Psoas muscle (tissue), 8 donors: ENCODE data around the gene HARS2. TPM values are rescaled to one million over a fixed set of nuclear protein-coding genes. Genes with fewer than 3 reads are reported as not detected.
"Not testable (repeated sequence)": the region's sequence is repeated elsewhere in the genome, so short reads cannot be mapped to it uniquely, and the experiment has no call there.

ENCODE experiments used
- ATAC-seq, 4 donors: fragments of 200-7000 bp; cut with Tn5 transposase; one replicate each; pipeline ENCODE4 v1.9.1; 2020; ENCODE audit warnings: moderate library complexity in 3 of 4, mild to moderate bottlenecking in 2 of 4
- DNase-seq, 2 donors: peaks; one replicate each; pipeline ENCODE4 v3.0.0-alpha.2; 2020
- H3K27ac ChIP-seq: fragments of 200-600 bp; one replicate; pipeline ENCODE4 v1.8.0; 2022
- H3K27me3 ChIP-seq, 3 donors: fragments of 200-600 bp in 1 of 3; one replicate each; pipeline versions ENCODE4 v1.6.1 to v1.8.0; 2013 to 2022; ENCODE audit warnings: low read length in 2 of 3, mild to moderate bottlenecking in 2 of 3, moderate library complexity in 1 of 3; ENCODE audit not compliant: insufficient read depth in 3 of 3
- H3K36me3 ChIP-seq, 2 donors: fragments of 200-600 bp in 1 of 2; one replicate each; pipeline versions ENCODE4 v1.6.1 to v1.8.0; 2013 to 2022; ENCODE audit warnings: low read depth in 1 of 2, mild to moderate bottlenecking in 1 of 2, moderate library complexity in 1 of 2; ENCODE audit not compliant: insufficient read depth in 1 of 2
- H3K4me1 ChIP-seq: fragments of 200-600 bp; one replicate; pipeline ENCODE4 v1.8.0; 2022
- H3K4me3 ChIP-seq: fragments of 200-600 bp; one replicate; pipeline ENCODE4 v1.8.0; 2022; ENCODE audit warnings: mild to moderate bottlenecking
- H3K9me3 ChIP-seq: fragments of 200-600 bp; one replicate; pipeline ENCODE4 v1.8.0; 2022
- WGBS, 3 donors: extraction: QIAGEN DNeasy Blood & Tissue Kit; methylation state at CpG; one replicate each; pipeline versions ENCODE4 v1.1.6 to v1.1.7; 2013; 5-methylcytosine and 5-hydroxymethylcytosine counted together
- intact Hi-C, 2 donors: fragments of 100-400 bp; cut with DNase I; formaldehyde crosslinking; loops; one replicate each; pipeline versions ENCODE4 v1.11.0 to v1.14.2; 2022
- polyA plus RNA-seq, 3 donors: library from polyadenylated mRNA; stranded (reverse); fragments of 200-250 nt; gene quantifications; one replicate each; pipeline ENCODE4 v1.2.3, GENCODE V29; 2013
- total RNA-seq, 4 donors: library from RNA; stranded (reverse); fragmentation: NEBNext Ultra II Directional in 2 of 4; extraction: Animal tissue kit (Norgen Biotek cat#: 25700) in 2 of 4; gene quantifications; one replicate each; pipeline versions ENCODE4 v1.2.1 to v1.2.4, GENCODE V29; 2021 to 2023
- TF ChIP-seq, protein P1 (sequence below): fragments of 200-600 bp; IDR thresholded peaks from one replicate; pipeline ENCODE4 v1.8.0; 2022; ENCODE audit warnings: antibody characterized with exemption
- donor health status: healthy with polysubstance abuse.
- donor health status: DM: no; HTN: no; CAD: no; lungs with moderate emphysema.
- donor health status: Bipolar disorder and iron deficiency.
- donor health status: healthy.
- donor health status: DM: yes; HTN: yes; CAD: no.
- donor health status: DM: no; HTN: no; CAD: no.
- donor health status: DM: no; HTN: no; CAD: no.
- donor health status: DM: yes; HTN: yes; CAD: no.

HARS2 gene
- total and polyA plus RNA-seq, 7 donors: 19.8 to 40.9 (median 23.8) TPM

GRCh38 chr5:140710899-140711552, 19.8 kb downstream of the HARS2 start:
- H3K9me3 ChIP-seq: no peaks in the 10 kb centered on the region
- peak; percentile 85 to 89 for DNase-seq
- peak overlapping the region; percentile 91 for H3K27ac ChIP-seq
- H3K4me3 ChIP-seq: peak overlapping the region; percentile 81
- ATAC-seq: peak; percentile 94 to 98 (median 96)
- 1% methylated on average over 27 of the region's 27 CpGs for WGBS, 3 donors
- H3K4me1 ChIP-seq: no peaks in the 10 kb centered on the region
- H3K36me3 ChIP-seq: peaks cover 0 to 18% of the 10 kb centered on the region in 2 donors
- TF ChIP-seq, protein P1, sequence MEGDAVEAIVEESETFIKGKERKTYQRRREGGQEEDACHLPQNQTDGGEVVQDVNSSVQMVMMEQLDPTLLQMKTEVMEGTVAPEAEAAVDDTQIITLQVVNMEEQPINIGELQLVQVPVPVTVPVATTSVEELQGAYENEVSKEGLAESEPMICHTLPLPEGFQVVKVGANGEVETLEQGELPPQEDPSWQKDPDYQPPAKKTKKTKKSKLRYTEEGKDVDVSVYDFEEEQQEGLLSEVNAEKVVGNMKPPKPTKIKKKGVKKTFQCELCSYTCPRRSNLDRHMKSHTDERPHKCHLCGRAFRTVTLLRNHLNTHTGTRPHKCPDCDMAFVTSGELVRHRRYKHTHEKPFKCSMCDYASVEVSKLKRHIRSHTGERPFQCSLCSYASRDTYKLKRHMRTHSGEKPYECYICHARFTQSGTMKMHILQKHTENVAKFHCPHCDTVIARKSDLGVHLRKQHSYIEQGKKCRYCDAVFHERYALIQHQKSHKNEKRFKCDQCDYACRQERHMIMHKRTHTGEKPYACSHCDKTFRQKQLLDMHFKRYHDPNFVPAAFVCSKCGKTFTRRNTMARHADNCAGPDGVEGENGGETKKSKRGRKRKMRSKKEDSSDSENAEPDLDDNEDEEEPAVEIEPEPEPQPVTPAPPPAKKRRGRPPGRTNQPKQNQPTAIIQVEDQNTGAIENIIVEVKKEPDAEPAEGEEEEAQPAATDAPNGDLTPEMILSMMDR: no peak
- no peaks in the 10 kb centered on the region for H3K27me3 ChIP-seq
- intact Hi-C loops: no loop called here

DNA sequence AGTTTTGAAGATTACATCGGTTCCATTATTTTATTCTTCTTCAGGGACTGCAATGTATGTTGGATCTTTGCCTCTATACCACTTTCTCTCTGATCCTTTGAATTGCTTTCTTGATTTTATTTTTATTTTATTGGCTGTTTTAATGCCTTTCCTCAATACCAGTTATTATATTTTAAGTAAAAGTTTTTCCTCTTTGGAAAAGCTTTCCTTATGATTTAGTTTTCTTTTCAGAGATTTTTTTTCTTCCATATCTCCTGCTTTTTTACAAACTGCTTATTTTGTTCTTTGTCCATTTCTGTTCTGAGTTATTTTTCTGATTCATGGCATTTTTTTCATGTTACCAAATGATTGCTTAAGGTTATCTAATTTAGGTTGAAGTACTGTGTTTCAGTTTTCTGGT, 20.5 kb downstream of the HARS2 start:
- H3K9me3 ChIP-seq: no peaks in the 10 kb centered on the region
- WGBS, 3 donors: 84 to 94% (median 88%) methylated on average over 1 of the region's 1 CpG
- intact Hi-C loops: no loop called here
- no peak for ATAC-seq
- no peak for DNase-seq
- peak overlapping the region; percentile 81 for H3K4me3 ChIP-seq
- H3K36me3 ChIP-seq: peaks cover 0 to 11% of the 10 kb centered on the region in 2 donors
- H3K4me1 ChIP-seq: no peaks in the 10 kb centered on the region
- H3K27ac ChIP-seq: peak overlapping the region; percentile 91
- TF ChIP-seq, protein P1: no peak
- no peaks in the 10 kb centered on the region for H3K27me3 ChIP-seq

DNA sequence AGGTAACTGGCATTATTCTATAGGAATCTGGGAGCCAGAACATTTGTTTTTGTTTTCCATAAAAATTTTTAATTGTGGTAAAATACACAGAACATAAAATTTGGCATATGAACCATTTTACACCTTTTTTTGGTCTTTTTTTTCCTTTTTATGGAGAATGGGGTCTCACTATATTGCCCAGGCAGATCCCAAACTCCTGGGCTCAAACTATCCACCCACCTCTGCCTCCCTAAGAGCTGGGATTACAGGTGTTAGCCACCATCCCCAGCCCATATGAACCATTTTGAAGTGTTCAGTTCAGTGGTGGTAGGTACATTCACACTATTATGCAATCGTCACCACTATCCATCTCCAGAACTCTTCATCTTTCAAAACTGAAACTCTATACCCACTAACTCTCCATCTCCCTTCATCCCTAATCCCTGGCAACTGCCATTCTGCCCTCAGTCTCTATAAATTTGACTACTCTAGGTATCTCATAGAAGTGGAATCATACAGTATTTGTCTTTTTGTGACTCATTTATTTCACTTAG, 22.4 kb downstream of the HARS2 start:
- peaks cover 0 to 2% (median 0%) of the 10 kb centered on the region in 3 donors for H3K27me3 ChIP-seq
- no peaks in the 10 kb centered on the region for H3K4me1 ChIP-seq
- no peak overlapping the region for H3K4me3 ChIP-seq
- no peaks in the 10 kb centered on the region for H3K9me3 ChIP-seq
- TF ChIP-seq, protein P1: no peak
- DNase-seq (no peak), ATAC-seq (no peak)
- intact Hi-C loops: no loop called here
- no peak overlapping the region for H3K27ac ChIP-seq
- no peaks in the 10 kb centered on the region for H3K36me3 ChIP-seq
- WGBS, 3 donors: 58 to 80% (median 68%) methylated on average over 1 of the region's 1 CpG

GRCh38 chr5:140716238-140716637, 25.0 kb downstream of the HARS2 start:
- WGBS, 3 donors: 88 to 97% (median 92%) methylated on average over 2 of the region's 2 CpGs
- not testable (repeated sequence) for H3K4me1 ChIP-seq, ATAC-seq, H3K36me3 ChIP-seq, H3K9me3 ChIP-seq, H3K27me3 ChIP-seq, H3K27ac ChIP-seq, H3K4me3 ChIP-seq, DNase-seq
- intact Hi-C loops: loop anchor here in 1 of 2 donors (5.0 kb wide), 1 partner anchor 344 kb away; no protein-coding TSS in a partner anchor

GRCh38 chr5:140718266-140718592, 27.0 kb downstream of the HARS2 start:
- no peak overlapping the region for H3K27ac ChIP-seq
- ATAC-seq: no peak
- intact Hi-C loops: loop anchor here in 1 of 2 donors (5.0 kb wide), 1 partner anchor 346 kb away; no protein-coding TSS in a partner anchor
- H3K4me3 ChIP-seq: no peak overlapping the region
- H3K9me3 ChIP-seq: no peaks in the 10 kb centered on the region
- H3K27me3 ChIP-seq: peaks cover 0 to 3% (median 3%) of the 10 kb centered on the region in 3 donors
- no peaks in the 10 kb centered on the region for H3K36me3 ChIP-seq
- TF ChIP-seq, protein P1: no peak
- WGBS, 3 donors: 84 to 90% (median 85%) methylated on average over 7 of the region's 7 CpGs
- DNase-seq: no peak
- no peaks in the 10 kb centered on the region for H3K4me1 ChIP-seq

DNA sequence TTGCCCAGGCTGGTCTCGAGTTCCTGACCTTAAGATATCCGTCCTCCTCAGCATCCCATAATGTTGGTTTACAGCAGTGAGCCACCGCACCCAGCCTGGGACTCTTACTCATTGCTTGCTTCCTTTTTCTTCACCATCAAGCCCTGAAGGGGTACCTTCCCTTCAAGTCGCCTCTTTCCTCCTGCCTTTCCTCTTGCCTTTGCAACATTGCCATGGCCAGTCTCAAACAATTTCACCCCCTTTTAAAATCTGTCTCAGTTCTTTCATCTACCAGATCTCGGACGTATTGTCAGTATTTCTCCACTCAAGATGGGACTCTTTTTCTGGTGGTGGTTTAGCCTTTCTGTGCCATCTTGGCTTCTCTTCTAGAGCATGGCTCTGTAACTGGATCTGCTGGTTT, 29.5 kb downstream of the HARS2 start:
- H3K36me3 ChIP-seq, H3K27ac ChIP-seq, H3K4me3 ChIP-seq, intact Hi-C loops, DNase-seq, ATAC-seq, H3K9me3 ChIP-seq, H3K27me3 ChIP-seq, H3K4me1 ChIP-seq: not testable (repeated sequence)
- 50 to 73% (median 58%) methylated on average over 5 to 6 of the region's 6 CpGs for WGBS, 3 donors

DNA sequence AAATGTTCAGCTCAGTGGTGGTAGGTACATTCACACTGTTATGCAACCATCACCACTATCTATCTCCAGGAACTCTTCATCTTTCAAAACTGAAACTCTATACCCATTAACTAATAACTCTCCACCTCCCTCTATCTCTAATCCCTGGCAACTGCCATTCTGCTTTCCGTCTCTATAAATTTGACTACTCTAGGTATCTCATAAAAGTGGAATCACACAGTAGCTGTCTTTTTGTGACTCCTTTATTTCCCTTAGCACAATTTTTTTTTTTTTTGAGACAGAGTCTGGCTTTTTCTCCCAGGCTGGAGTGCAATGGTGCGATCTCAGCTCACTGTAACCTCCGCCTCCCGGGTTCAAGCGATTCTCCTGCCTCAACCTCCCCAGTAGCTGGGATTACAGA, 30.1 kb downstream of the HARS2 start:
- WGBS, 3 donors: 76 to 78% (median 77%) methylated on average over 4 to 5 of the region's 5 CpGs
- intact Hi-C loops, H3K9me3 ChIP-seq, H3K36me3 ChIP-seq, ATAC-seq, H3K27ac ChIP-seq, H3K27me3 ChIP-seq, H3K4me1 ChIP-seq, H3K4me3 ChIP-seq, DNase-seq: not testable (repeated sequence)
